ENCODE results near the gene GPATCH3. TPM values are rescaled to one million over a fixed set of nuclear protein-coding genes. Genes with fewer than 3 reads are reported as not detected.

The GPATCH3 gene
- polyA plus RNA-seq, 1 of the 3 experiments (the other 2 are of a cell fraction) = 11.1 TPM

DNA sequence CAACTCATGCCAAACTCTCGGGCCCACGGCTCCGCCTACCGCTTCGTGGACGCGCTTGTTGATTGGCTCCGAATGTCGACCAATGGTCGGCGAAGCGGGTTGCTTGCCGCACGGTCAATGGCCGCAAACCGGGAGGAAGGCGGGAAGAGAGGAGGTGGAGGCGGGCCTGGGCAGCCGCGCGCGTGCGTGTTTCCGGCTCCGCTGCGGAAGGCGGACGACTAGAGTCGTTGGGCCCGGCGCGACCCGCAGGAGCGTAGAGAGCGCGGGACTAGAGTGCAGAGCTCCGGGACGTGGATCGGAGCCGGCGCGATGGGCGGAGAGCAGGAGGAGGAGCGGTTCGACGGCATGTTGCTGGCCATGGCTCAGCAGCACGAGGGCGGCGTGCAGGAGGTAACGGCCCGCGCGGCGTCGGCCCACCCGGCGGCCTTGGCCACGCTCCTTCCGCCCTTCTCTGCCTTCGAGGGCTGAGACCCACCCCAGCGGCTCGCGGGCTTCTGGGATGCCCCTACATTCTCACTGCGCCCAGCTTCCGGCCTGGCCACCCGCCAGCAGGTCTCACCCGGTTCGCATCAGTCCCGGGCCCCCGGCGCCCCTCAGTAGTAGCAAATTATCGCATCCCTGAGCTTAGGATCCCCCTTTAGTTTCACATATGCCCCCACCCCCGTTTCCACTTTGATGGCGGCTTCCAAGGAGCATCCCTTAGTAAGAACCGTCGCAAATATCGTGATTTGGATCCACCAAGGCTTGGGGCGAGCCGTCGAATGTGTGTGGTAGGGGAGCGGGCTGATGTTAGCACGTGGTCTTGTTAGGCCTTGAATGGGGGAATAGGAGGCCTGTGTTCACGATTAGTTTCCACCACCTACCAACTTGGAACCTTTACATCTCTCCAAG, 21.5 kb upstream of the GPATCH3 start, which contains the start of gene NUDC (continued):
- TF ChIP-seq PBX3 (IDR thresholded peaks at IDR 0.05) = peak; percentile 95
- TF ChIP-seq REST (IDR thresholded peaks at IDR 0.05; ENCODE audit: low read depth, low read length) = no peak
- no peak for TF ChIP-seq RAD21 (IDR thresholded peaks at IDR 0.05; ENCODE audit: low read length)
- TF ChIP-seq TEAD4 (IDR thresholded peaks at IDR 0.05; ENCODE audit: borderline replicate concordance, insufficient read depth) = no peak
- peak; percentile 94 for TF ChIP-seq GABPA (IDR thresholded peaks at IDR 0.05; ENCODE audit: low read depth)
- TF ChIP-seq MXI1 (IDR thresholded peaks at IDR 0.05; ENCODE audit: low read depth, low read length) = peak; percentile 54; the same call in 1 of the 2 replicates
- TF ChIP-seq, protein P1, sequence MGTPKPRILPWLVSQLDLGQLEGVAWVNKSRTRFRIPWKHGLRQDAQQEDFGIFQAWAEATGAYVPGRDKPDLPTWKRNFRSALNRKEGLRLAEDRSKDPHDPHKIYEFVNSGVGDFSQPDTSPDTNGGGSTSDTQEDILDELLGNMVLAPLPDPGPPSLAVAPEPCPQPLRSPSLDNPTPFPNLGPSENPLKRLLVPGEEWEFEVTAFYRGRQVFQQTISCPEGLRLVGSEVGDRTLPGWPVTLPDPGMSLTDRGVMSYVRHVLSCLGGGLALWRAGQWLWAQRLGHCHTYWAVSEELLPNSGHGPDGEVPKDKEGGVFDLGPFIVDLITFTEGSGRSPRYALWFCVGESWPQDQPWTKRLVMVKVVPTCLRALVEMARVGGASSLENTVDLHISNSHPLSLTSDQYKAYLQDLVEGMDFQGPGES (IDR thresholded peaks at IDR 0.05; ENCODE audit: low read depth, low read length) = no peak; the same call in 1 of the 2 replicates
- TF ChIP-seq RCOR1 (IDR thresholded peaks at IDR 0.05; ENCODE audit: low read length) = no peak
- TF ChIP-seq POLR2AphosphoS5 (IDR thresholded peaks at IDR 0.05; ENCODE audit: low read depth, low read length) = peak; percentile 81
- peak; percentile 51 for TF ChIP-seq CHD2 (IDR thresholded peaks at IDR 0.05; ENCODE audit: low read length, partially characterized antibody)
- 0 out of 2 replicates have a peak, but pooled peaks have one; percentile 31 for TF ChIP-seq RFX5 (IDR thresholded peaks at IDR 0.05; ENCODE audit: low read length)
- TF ChIP-seq, protein P2, sequence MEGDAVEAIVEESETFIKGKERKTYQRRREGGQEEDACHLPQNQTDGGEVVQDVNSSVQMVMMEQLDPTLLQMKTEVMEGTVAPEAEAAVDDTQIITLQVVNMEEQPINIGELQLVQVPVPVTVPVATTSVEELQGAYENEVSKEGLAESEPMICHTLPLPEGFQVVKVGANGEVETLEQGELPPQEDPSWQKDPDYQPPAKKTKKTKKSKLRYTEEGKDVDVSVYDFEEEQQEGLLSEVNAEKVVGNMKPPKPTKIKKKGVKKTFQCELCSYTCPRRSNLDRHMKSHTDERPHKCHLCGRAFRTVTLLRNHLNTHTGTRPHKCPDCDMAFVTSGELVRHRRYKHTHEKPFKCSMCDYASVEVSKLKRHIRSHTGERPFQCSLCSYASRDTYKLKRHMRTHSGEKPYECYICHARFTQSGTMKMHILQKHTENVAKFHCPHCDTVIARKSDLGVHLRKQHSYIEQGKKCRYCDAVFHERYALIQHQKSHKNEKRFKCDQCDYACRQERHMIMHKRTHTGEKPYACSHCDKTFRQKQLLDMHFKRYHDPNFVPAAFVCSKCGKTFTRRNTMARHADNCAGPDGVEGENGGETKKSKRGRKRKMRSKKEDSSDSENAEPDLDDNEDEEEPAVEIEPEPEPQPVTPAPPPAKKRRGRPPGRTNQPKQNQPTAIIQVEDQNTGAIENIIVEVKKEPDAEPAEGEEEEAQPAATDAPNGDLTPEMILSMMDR (IDR thresholded peaks at IDR 0.05) = no peak
- TF ChIP-seq RXRA (IDR thresholded peaks at IDR 0.05; ENCODE audit: borderline replicate concordance, low read depth) = no peak

All from SK-N-SH (cell line).